GM23338 (cell line): ENCODE results near the gene TSPEAR. TPM values are rescaled to one million over a fixed set of nuclear protein-coding genes. Genes with fewer than 3 reads are reported as not detected.

Experiments
- ATAC-seq: fragments of 200-7000 bp; cut with Tn5 transposase; 3 replicates; pipeline ENCODE4 v1.9.1; 2020
- DNase-seq: peaks from one replicate; pipeline ENCODE4 v3.0.0-alpha.2; 2015; ENCODE audit warnings: low spot score
- H2AFZ ChIP-seq: fragments of 200-600 bp; sonication (generic); 2 replicates; pipeline ENCODE4 v1.8.0; 2016; ENCODE audit warnings: antibody characterized with exemption, mild to moderate bottlenecking, moderate library complexity
- H3F3A ChIP-seq: fragments of 200-600 bp; sonication (generic); replicated peaks from 2 replicates; pipeline ENCODE4 v1.8.0; 2017; ENCODE audit warnings: antibody characterized with exemption, mixed run types, low read depth
- H3K27ac ChIP-seq: fragments of 200-600 bp; sonication (generic); 2 replicates; pipeline ENCODE4 v1.6.1; 2016; ENCODE audit warnings: low read depth
- H3K27me3 ChIP-seq: fragments of 200-600 bp; sonication (generic); 2 replicates; pipeline ENCODE4 v1.8.0; 2016; ENCODE audit warnings: mild to moderate bottlenecking, mixed run types, moderate library complexity; ENCODE audit not compliant: insufficient read depth
- H3K36me3 ChIP-seq: fragments of 200-600 bp; sonication (generic); 2 replicates; pipeline ENCODE4 v1.8.0; 2016; ENCODE audit warnings: mild to moderate bottlenecking; ENCODE audit not compliant: insufficient read depth
- H3K4me1 ChIP-seq: fragments of 200-600 bp; sonication (generic); 2 replicates; pipeline ENCODE4 v1.8.0; 2016; ENCODE audit warnings: mild to moderate bottlenecking, moderate library complexity; ENCODE audit not compliant: insufficient read depth
- H3K4me2 ChIP-seq: fragments of 200-600 bp; sonication (generic); 2 replicates; pipeline ENCODE4 v1.7.1; 2017; ENCODE audit warnings: mixed run types
- H3K4me3 ChIP-seq: fragments of 200-600 bp; sonication (generic); 2 replicates; pipeline ENCODE4 v1.6.1; 2016; ENCODE audit warnings: mixed run types
- H3K79me2 ChIP-seq: fragments of 200-600 bp; sonication (generic); replicated peaks from 2 replicates; pipeline ENCODE4 v1.8.0; 2017; ENCODE audit warnings: mild to moderate bottlenecking; ENCODE audit not compliant: insufficient read depth
- H3K9me2 ChIP-seq: fragments of 200-600 bp; sonication (generic); 2 replicates; pipeline ENCODE4 v1.8.0; 2017; ENCODE audit not compliant: insufficient read depth
- H4K20me1 ChIP-seq: fragments of 200-600 bp; sonication (generic); replicated peaks from 2 replicates; pipeline ENCODE4 v1.8.0; 2017; ENCODE audit warnings: mild to moderate bottlenecking; ENCODE audit not compliant: insufficient read depth
- H3K27ac Mint-ChIP-seq: 2 replicates; pipeline ENCODE4 v1.8.0; 2020; ENCODE audit warnings: inconsistent platforms, mild to moderate bottlenecking, moderate library complexity, mixed read lengths
- H3K27me3 Mint-ChIP-seq: 3 replicates; pipeline ENCODE4 v1.8.0; 2022; ENCODE audit warnings: low read depth, mild to moderate bottlenecking, moderate library complexity, mixed read lengths, inconsistent platforms; ENCODE audit not compliant: insufficient read depth, poor library complexity
- H3K36me3 Mint-ChIP-seq: 3 replicates; pipeline ENCODE4 v1.8.0; 2021; ENCODE audit warnings: low read depth, mild to moderate bottlenecking, inconsistent platforms, moderate library complexity, mixed read lengths
- H3K4me1 Mint-ChIP-seq: 3 replicates; pipeline ENCODE4 v1.8.0; 2020; ENCODE audit warnings: mild to moderate bottlenecking, inconsistent platforms, mixed read lengths
- H3K4me3 Mint-ChIP-seq: 3 replicates; pipeline ENCODE4 v1.8.0; 2021; ENCODE audit warnings: moderate library complexity, mild to moderate bottlenecking, inconsistent platforms, mixed read lengths
- H3K9me3 Mint-ChIP-seq: 3 replicates; pipeline ENCODE4 v1.8.0; 2020; ENCODE audit warnings: moderate library complexity, mild to moderate bottlenecking, inconsistent platforms, mixed read lengths
- JUNB ChIP-seq: IDR thresholded peaks from one replicate; pipeline ENCODE4 v1.6.1; 2016; ENCODE audit warnings: antibody characterized with exemption; ENCODE audit not compliant: unreplicated experiment
- NANOG ChIP-seq: IDR thresholded peaks from 2 replicates; pipeline ENCODE4 v1.6.1; 2016; ENCODE audit warnings: antibody characterized with exemption, borderline replicate concordance
- POLR2AphosphoS5 ChIP-seq: IDR thresholded peaks from 2 replicates; pipeline ENCODE4 v1.6.1; 2016; ENCODE audit warnings: antibody characterized with exemption, low read depth
- STAT1 ChIP-seq: IDR thresholded peaks from one replicate; pipeline ENCODE4 v1.6.1; 2016; ENCODE audit warnings: antibody characterized with exemption; ENCODE audit not compliant: unreplicated experiment
- polyA plus RNA-seq: library from polyadenylated mRNA; unstranded; fragments of >200 nt; fragmentation: Nextera tagmentation; extraction: Ambion mirVana; gene quantifications from 2 replicates; pipeline ENCODE4 v1.2.1, GENCODE V29; 2016
- total RNA-seq: library from RNA; depleted of rRNA; stranded (reverse); fragments of >200 nt; shearing (Covaris generic); gene quantifications from 2 replicates; pipeline ENCODE4 v1.2.3, GENCODE V29; 2014
- TF ChIP-seq, protein P1 (sequence below): IDR thresholded peaks from one replicate; pipeline ENCODE4 v1.6.1; 2018; ENCODE audit warnings: antibody characterized with exemption; ENCODE audit not compliant: unreplicated experiment
- TF ChIP-seq, protein P2 (sequence below), 2 experiments: fragments of 200-600 bp in 1 of 2; sonication (generic) in 1 of 2; conservative IDR thresholded peaks; 2 replicates each; pipeline versions ENCODE4 v1.5.1 to v1.6.1; 2016 to 2017; ENCODE audit warnings: antibody characterized with exemption in 2 of 2, low read depth in 2 of 2, mild to moderate bottlenecking in 2 of 2, moderate library complexity in 1 of 2

Gene TSPEAR
- total and polyA plus RNA-seq, 2 experiments from 2014 or later: 0.35 to 0.92 TPM

GRCh38 chr21:44454747-44455523, 256.4 kb downstream of the TSPEAR start, which contains the start of gene LRRC3:
TSS of gene LRRC3 (plus strand) at chr21:44455510. CDS start at chr21:44456645, 1,135 bp downstream.
- peak; percentile 91 for TF ChIP-seq STAT1
- TF ChIP-seq, protein P1, sequence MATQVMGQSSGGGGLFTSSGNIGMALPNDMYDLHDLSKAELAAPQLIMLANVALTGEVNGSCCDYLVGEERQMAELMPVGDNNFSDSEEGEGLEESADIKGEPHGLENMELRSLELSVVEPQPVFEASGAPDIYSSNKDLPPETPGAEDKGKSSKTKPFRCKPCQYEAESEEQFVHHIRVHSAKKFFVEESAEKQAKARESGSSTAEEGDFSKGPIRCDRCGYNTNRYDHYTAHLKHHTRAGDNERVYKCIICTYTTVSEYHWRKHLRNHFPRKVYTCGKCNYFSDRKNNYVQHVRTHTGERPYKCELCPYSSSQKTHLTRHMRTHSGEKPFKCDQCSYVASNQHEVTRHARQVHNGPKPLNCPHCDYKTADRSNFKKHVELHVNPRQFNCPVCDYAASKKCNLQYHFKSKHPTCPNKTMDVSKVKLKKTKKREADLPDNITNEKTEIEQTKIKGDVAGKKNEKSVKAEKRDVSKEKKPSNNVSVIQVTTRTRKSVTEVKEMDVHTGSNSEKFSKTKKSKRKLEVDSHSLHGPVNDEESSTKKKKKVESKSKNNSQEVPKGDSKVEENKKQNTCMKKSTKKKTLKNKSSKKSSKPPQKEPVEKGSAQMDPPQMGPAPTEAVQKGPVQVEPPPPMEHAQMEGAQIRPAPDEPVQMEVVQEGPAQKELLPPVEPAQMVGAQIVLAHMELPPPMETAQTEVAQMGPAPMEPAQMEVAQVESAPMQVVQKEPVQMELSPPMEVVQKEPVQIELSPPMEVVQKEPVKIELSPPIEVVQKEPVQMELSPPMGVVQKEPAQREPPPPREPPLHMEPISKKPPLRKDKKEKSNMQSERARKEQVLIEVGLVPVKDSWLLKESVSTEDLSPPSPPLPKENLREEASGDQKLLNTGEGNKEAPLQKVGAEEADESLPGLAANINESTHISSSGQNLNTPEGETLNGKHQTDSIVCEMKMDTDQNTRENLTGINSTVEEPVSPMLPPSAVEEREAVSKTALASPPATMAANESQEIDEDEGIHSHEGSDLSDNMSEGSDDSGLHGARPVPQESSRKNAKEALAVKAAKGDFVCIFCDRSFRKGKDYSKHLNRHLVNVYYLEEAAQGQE: no peak
- DNase-seq (peak; percentile 97), ATAC-seq (peak; percentile 91)
- peak within 1 kb of the TSS; percentile 77 for H3K4me3 ChIP-seq
- peak within 1 kb of the TSS; percentile 73 for H3K4me3 Mint-ChIP-seq
- no peaks in the 10 kb centered on the region for H3K9me3 Mint-ChIP-seq
- H3K27me3 ChIP-seq: no peaks in the 10 kb centered on the region
- peaks cover 3% of the 10 kb centered on the region; the same call in 1 of the 3 replicates for H3K36me3 Mint-ChIP-seq
- peaks cover 6% of the 10 kb centered on the region; the same call in 1 of the 3 replicates for H3K4me1 Mint-ChIP-seq
- H3K27ac Mint-ChIP-seq: no peak within 1 kb of the TSS
- H3K27me3 Mint-ChIP-seq: peaks cover 11% of the 10 kb centered on the region
- no peaks in the 10 kb centered on the region for H3K9me2 ChIP-seq
- no peaks in the 10 kb centered on the region for H3K36me3 ChIP-seq
- no peaks in the 10 kb centered on the region for H4K20me1 ChIP-seq
- H2AFZ ChIP-seq: peak within 1 kb of the TSS; percentile 85; the same call in 1 of the 2 replicates
- H3K4me2 ChIP-seq: peak within 1 kb of the TSS; percentile 87
- no peaks in the 10 kb centered on the region for H3K4me1 ChIP-seq
- H3K27ac ChIP-seq: no peak within 1 kb of the TSS
- no peaks in the 10 kb centered on the region for H3F3A ChIP-seq
- no peaks in the 10 kb centered on the region for H3K79me2 ChIP-seq

DNA sequence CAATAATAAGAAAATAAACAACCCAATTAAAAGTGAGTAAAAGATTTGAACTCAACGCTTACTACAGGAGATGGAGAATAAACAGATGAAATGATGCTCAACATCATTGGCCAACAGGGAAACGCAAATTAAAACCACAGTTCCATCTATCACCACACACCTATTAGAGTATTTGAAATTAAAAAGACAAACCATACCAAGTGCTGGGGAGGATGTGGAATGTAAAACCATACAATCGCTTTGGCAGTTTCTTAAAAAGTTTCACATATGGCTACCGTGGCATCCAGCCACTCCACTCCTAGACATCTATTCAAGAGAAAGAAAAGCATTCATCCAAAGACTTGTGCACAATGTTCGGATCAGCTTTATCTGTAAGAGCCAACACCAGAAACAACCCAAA, 257.3 kb downstream of the TSPEAR start:
- DNase-seq: no peak
- no peaks in the 10 kb centered on the region for H3K79me2 ChIP-seq
- H3K27ac Mint-ChIP-seq: no peak overlapping the region
- H3K4me3 Mint-ChIP-seq: peak overlapping the region; percentile 61
- H3K36me3 ChIP-seq: no peaks in the 10 kb centered on the region
- H3K9me2 ChIP-seq: no peaks in the 10 kb centered on the region
- H3K36me3 Mint-ChIP-seq: peaks cover 3% of the 10 kb centered on the region; the same call in 1 of the 3 replicates
- H3K4me1 Mint-ChIP-seq: peaks cover 6% of the 10 kb centered on the region; the same call in 1 of the 3 replicates
- no peak overlapping the region for H3K27ac ChIP-seq
- no peaks in the 10 kb centered on the region for H3K9me3 Mint-ChIP-seq
- no peaks in the 10 kb centered on the region for H3F3A ChIP-seq
- no peaks in the 10 kb centered on the region for H3K27me3 ChIP-seq
- no peaks in the 10 kb centered on the region for H4K20me1 ChIP-seq
- H3K27me3 Mint-ChIP-seq: peaks cover 12% of the 10 kb centered on the region
- H3K4me1 ChIP-seq: no peaks in the 10 kb centered on the region
- no peak overlapping the region for H2AFZ ChIP-seq
- H3K4me3 ChIP-seq: no peak overlapping the region
- peak overlapping the region; percentile 85; the same call in 1 of the 2 replicates for H3K4me2 ChIP-seq
- ATAC-seq: no peak
- TF ChIP-seq, protein P2, sequence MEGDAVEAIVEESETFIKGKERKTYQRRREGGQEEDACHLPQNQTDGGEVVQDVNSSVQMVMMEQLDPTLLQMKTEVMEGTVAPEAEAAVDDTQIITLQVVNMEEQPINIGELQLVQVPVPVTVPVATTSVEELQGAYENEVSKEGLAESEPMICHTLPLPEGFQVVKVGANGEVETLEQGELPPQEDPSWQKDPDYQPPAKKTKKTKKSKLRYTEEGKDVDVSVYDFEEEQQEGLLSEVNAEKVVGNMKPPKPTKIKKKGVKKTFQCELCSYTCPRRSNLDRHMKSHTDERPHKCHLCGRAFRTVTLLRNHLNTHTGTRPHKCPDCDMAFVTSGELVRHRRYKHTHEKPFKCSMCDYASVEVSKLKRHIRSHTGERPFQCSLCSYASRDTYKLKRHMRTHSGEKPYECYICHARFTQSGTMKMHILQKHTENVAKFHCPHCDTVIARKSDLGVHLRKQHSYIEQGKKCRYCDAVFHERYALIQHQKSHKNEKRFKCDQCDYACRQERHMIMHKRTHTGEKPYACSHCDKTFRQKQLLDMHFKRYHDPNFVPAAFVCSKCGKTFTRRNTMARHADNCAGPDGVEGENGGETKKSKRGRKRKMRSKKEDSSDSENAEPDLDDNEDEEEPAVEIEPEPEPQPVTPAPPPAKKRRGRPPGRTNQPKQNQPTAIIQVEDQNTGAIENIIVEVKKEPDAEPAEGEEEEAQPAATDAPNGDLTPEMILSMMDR (conservative IDR thresholded peaks at IDR 0.05; ENCODE audit: low read depth in 2 of 2): no peak
- TF ChIP-seq JUNB: no peak
- TF ChIP-seq, protein P1: no peak
- TF ChIP-seq POLR2AphosphoS5: no peak
- no peak for TF ChIP-seq NANOG
